Caco-2 (cell line): ENCODE results near the gene ENDOG. TPM values are rescaled to one million over a fixed set of nuclear protein-coding genes. Genes with fewer than 3 reads are reported as not detected.

Experiments
- BruUV-seq: library from RNA; stranded (reverse); fragments of 400-500 nt; replicated peaks from 2 replicates; lab custom pipeline; 2021; lab: Mats Ljungman, UMichigan
- CTCF ChIA-PET: fragments of 300-600 bp; sonication (Branson Sonifier 250); formaldehyde crosslinking; loops from one replicate; lab custom pipeline; 2022; ENCODE audit warnings: antibody characterized with exemption; lab: Charles Lee
- POLR2A ChIA-PET: fragments of 300-600 bp; sonication (Branson Sonifier 250); formaldehyde crosslinking; loops from one replicate; lab custom pipeline; 2022; ENCODE audit warnings: antibody characterized with exemption; lab: Charles Lee
- DNase-seq, 2 experiments: peaks; one replicate each; pipeline versions ENCODE4 v3.0.0 to v3.0.0-alpha.2; 2020 to 2022
- H3K27me3 ChIP-seq: replicated peaks from 2 replicates; pipeline ENCODE4 v1.6.0; 2011; ENCODE audit warnings: low read length; ENCODE audit not compliant: control insufficient read depth, insufficient read depth
- H3K36me3 ChIP-seq: 2 replicates; pipeline ENCODE4 v1.5.1; 2011; ENCODE audit warnings: low read length; ENCODE audit not compliant: control insufficient read depth, insufficient read depth
- H3K4me1 ChIP-seq: fragments of 250-450 bp; sonication (Bioruptor Pico); 2 replicates; pipeline ENCODE4 v1.5.1; 2020; ENCODE audit warnings: mild to moderate bottlenecking
- H3K4me3 ChIP-seq: 2 replicates; pipeline ENCODE4 v1.5.1; 2011; ENCODE audit warnings: low read depth, mild to moderate bottlenecking, control low read depth, low read length
- H3K9me3 ChIP-seq: fragments of 250-450 bp; sonication (Bioruptor Pico); 2 replicates; pipeline ENCODE4 v1.5.1; 2020; ENCODE audit warnings: mild to moderate bottlenecking, moderate library complexity
- H3K27ac Mint-ChIP-seq: one replicate; pipeline ENCODE4 v1.8.0; 2022; ENCODE audit warnings: mixed read lengths; ENCODE audit not compliant: unreplicated experiment
- H3K27me3 Mint-ChIP-seq: one replicate; pipeline ENCODE4 v1.8.0; 2022; ENCODE audit warnings: mixed read lengths; ENCODE audit not compliant: insufficient read depth, unreplicated experiment
- H3K36me3 Mint-ChIP-seq: one replicate; pipeline ENCODE4 v1.8.0; 2022; ENCODE audit warnings: mild to moderate bottlenecking, mixed read lengths; ENCODE audit not compliant: insufficient read depth, unreplicated experiment
- H3K4me1 Mint-ChIP-seq: one replicate; pipeline ENCODE4 v1.8.0; 2022; ENCODE audit warnings: low read depth, mixed read lengths; ENCODE audit not compliant: unreplicated experiment
- H3K4me3 Mint-ChIP-seq: one replicate; pipeline ENCODE4 v1.8.0; 2022; ENCODE audit warnings: mild to moderate bottlenecking, moderate library complexity, mixed read lengths; ENCODE audit not compliant: unreplicated experiment
- H3K9me3 Mint-ChIP-seq: one replicate; pipeline ENCODE4 v1.8.0; 2022; ENCODE audit warnings: mixed read lengths; ENCODE audit not compliant: unreplicated experiment
- CTCF ChIP-seq, 2 experiments: fragments of 200-600 bp in 1 of 2; IDR thresholded peaks; 1 replicate in 1 of 2; 2 replicates in 1 of 2; pipeline versions ENCODE4 v1.5.1 to v1.8.0; 2011 to 2022; ENCODE audit warnings: antibody characterized with exemption in 1 of 2, control low read depth in 1 of 2, inconsistent platforms in 1 of 2, low read depth in 1 of 2, low read length in 1 of 2, mild to moderate bottlenecking in 1 of 2, moderate library complexity in 1 of 2; ENCODE audit not compliant: insufficient read depth in 1 of 2, severe bottlenecking in 1 of 2, unreplicated experiment in 1 of 2
- intact Hi-C: fragments of 100-400 bp; cut with micrococcal nuclease; formaldehyde crosslinking; loops from one replicate; pipeline ENCODE4 v1.10.0; 2022; ENCODE audit not compliant: unreplicated experiment
- total RNA-seq: library from RNA; stranded (reverse); gene quantifications from 2 replicates; pipeline ENCODE4 v1.2.3, GENCODE V29; 2022

The ENDOG gene
- total RNA-seq, 1 experiment from 2014 or later = 30.0 TPM

GRCh38 chr9:128825923-128826700 lies 7.8 kb downstream of the ENDOG start:
- H3K36me3 Mint-ChIP-seq = peaks cover 83% of the 10 kb centered on the region
- peaks cover 7% of the 10 kb centered on the region for H3K36me3 ChIP-seq
- DNase-seq = peak in 1 of 2 experiments; percentile 55
- H3K27me3 Mint-ChIP-seq = no peaks in the 10 kb centered on the region
- H3K27me3 ChIP-seq = no peaks in the 10 kb centered on the region
- H3K4me1 ChIP-seq = no peaks in the 10 kb centered on the region; the same call in 1 of the 2 replicates
- H3K9me3 ChIP-seq = no peaks in the 10 kb centered on the region
- no TSS peak for BruUV-seq
- H3K4me3 ChIP-seq = no peak overlapping the region
- no peaks in the 10 kb centered on the region for H3K9me3 Mint-ChIP-seq
- no peak overlapping the region for H3K4me3 Mint-ChIP-seq
- CTCF ChIA-PET = no interaction called here
- intact Hi-C loops = no loop called here
- peaks cover 21% of the 10 kb centered on the region for H3K4me1 Mint-ChIP-seq
- no peak overlapping the region for H3K27ac Mint-ChIP-seq
- peak in 1 of 2 experiments; percentile 38 for TF ChIP-seq CTCF (IDR thresholded peaks at IDR 0.05; ENCODE audit: insufficient read depth in 1 of 2, low read depth in 1 of 2, low read length in 1 of 2, severe bottlenecking in 1 of 2, unreplicated experiment in 1 of 2)
- POLR2A ChIA-PET = interaction anchor here (0.5 to 1.0 kb wide), 2 partner anchors 57 to 202 kb away, joined by 3 to 4 read pairs; partner anchors contain the start of gene SH3GLB2

- Mint-ChIP-seq H3K36me3 (peaks cover 61% of the 10 kb centered on the region), H3K27ac (no peak overlapping the region), H3K9me3 (no peaks in the 10 kb centered on the region), H3K4me1 (peaks cover 10% of the 10 kb centered on the region), H3K27me3 (no peaks in the 10 kb centered on the region), H3K4me3 (peak overlapping the region; percentile 98)
- Histone ChIP-seq H3K4me3 (peak overlapping the region; percentile 80), H3K36me3 (peaks cover 6% of the 10 kb centered on the region), H3K27me3 (no peaks in the 10 kb centered on the region), H3K4me1 (no peaks in the 10 kb centered on the region; the same call in 1 of the 2 replicates), H3K9me3 (no peaks in the 10 kb centered on the region)
- DNase-seq = no peak
- TF ChIP-seq CTCF (IDR thresholded peaks at IDR 0.05; ENCODE audit: insufficient read depth in 1 of 2, low read depth in 1 of 2, low read length in 1 of 2, severe bottlenecking in 1 of 2, unreplicated experiment in 1 of 2) = no peak
- CTCF ChIA-PET = interaction anchor here (0.8 kb wide), 1 partner anchor 10 kb away, joined by 3 read pairs; the partner anchor contains the start of gene ENDOG
- intact Hi-C loops = no loop called here
- BruUV-seq = TSS peak; percentile 29
- POLR2A ChIA-PET = no interaction called here
Measured at GRCh38 chr9:128828267-128828666, 10.0 kb downstream of the ENDOG start.

- Mint-ChIP-seq H3K27ac (peak overlapping the region; percentile 95), H3K4me3 (peak overlapping the region; percentile 98), H3K27me3 (no peaks in the 10 kb centered on the region), H3K9me3 (no peaks in the 10 kb centered on the region), H3K36me3 (peaks cover 57% of the 10 kb centered on the region), H3K4me1 (peaks cover 10% of the 10 kb centered on the region)
- no peaks in the 10 kb centered on the region for H3K9me3 ChIP-seq
- TF ChIP-seq CTCF (IDR thresholded peaks at IDR 0.05; ENCODE audit: insufficient read depth in 1 of 2, low read depth in 1 of 2, low read length in 1 of 2, severe bottlenecking in 1 of 2, unreplicated experiment in 1 of 2) = no peak
- H3K4me1 ChIP-seq = no peaks in the 10 kb centered on the region; the same call in 1 of the 2 replicates
- H3K27me3 ChIP-seq = no peaks in the 10 kb centered on the region
- ChIA-PET CTCF (interaction anchor here (0.6 to 1.3 kb wide), 6 partner anchors 10 to 625 kb away, joined by 3 to 42 read pairs (median 3); partner anchors contain the start of gene ENDOG), POLR2A (interaction anchor here (0.5 to 1.3 kb wide), 9 partner anchors 9 to 1225 kb away, joined by 3 to 43 read pairs (median 3); partner anchors contain the start of genes ENDOG, GPR107 and SH3GLB2)
- intact Hi-C loops = loop anchor here (1.0 kb wide), 1 partner anchor 9 kb away; no protein-coding TSS in a partner anchor
- peak overlapping the region; percentile 80 for H3K4me3 ChIP-seq
- H3K36me3 ChIP-seq = peaks cover 6% of the 10 kb centered on the region
- BruUV-seq = no TSS peak
- no peak for DNase-seq
Measured at GRCh38 chr9:128828719-128829452, 10.6 kb downstream of the ENDOG start.
